Activated CD8-positive, alpha-beta memory T cell treated with anti-CD3 and anti-CD28 coated beads, Interleukin-2, amount 10 ng/mL, durations not matched to agents 7 days and 5 days (primary cell): ENCODE results near the gene TSTD1. TPM values are rescaled to one million over a fixed set of nuclear protein-coding genes. Genes with fewer than 3 reads are reported as not detected.

Source experiments
- total RNA-seq, 2 experiments: library from RNA; stranded (reverse); gene quantifications; one replicate each; pipeline ENCODE4 v1.2.3, GENCODE V29; 2021

Gene TSTD1
- total RNA-seq, 2 experiments from 2014 or later: 62.8 TPM

Other genes starting within 250 kb of the TSTD1 start
- 1 to 10 TPM; 1.3 to 8.0 TPM for gene LY9, start 242.8 kb downstream of the TSTD1 start, total RNA-seq
- 10 to 100 TPM; 25.6 to 34.5 TPM for gene CD244, start 176.1 kb downstream of the TSTD1 start, total RNA-seq
- not detected for gene ITLN1, start 153.8 kb downstream of the TSTD1 start, total RNA-seq
- not detected for gene ITLN2, start 84.2 kb downstream of the TSTD1 start, total RNA-seq
- gene F11R, start 17.8 kb downstream of the TSTD1 start, total RNA-seq: 10 to 100 TPM; 13.5 to 14.0 TPM
- gene USF1, start 7.0 kb upstream of the TSTD1 start, total RNA-seq: 10 to 100 TPM; 75.4 to 90.1 TPM
- 100 to 1,000 TPM; 260 to 273 TPM for gene ARHGAP30, start 30.9 kb upstream of the TSTD1 start, total RNA-seq
- under 1 TPM; 0.12 TPM for gene NECTIN4, start 50.6 kb upstream of the TSTD1 start, total RNA-seq
- under 1 TPM; 0.52 to 0.85 TPM for gene KLHDC9, start 59.4 kb upstream of the TSTD1 start, total RNA-seq
- gene PFDN2, start 79.1 kb upstream of the TSTD1 start, total RNA-seq: 10 to 100 TPM; 82.8 to 98.5 TPM
- gene NIT1, start 79.1 kb upstream of the TSTD1 start, total RNA-seq: 10 to 100 TPM; 36.4 to 40.9 TPM
- gene DEDD, start 93.7 kb upstream of the TSTD1 start, total RNA-seq: 10 to 100 TPM; 37.1 to 40.6 TPM
- 10 to 100 TPM; 90.7 to 98.4 TPM for gene UFC1, start 115.0 kb upstream of the TSTD1 start, total RNA-seq
- gene USP21, start 120.5 kb upstream of the TSTD1 start, total RNA-seq: 10 to 100 TPM; 36.0 to 40.8 TPM
- gene PPOX, start 127.5 kb upstream of the TSTD1 start, total RNA-seq: 10 to 100 TPM; 34.5 to 43.9 TPM
- gene B4GALT3, start 138.5 kb upstream of the TSTD1 start, total RNA-seq: 10 to 100 TPM; 47.0 to 53.5 TPM
- gene ADAMTS4, start 160.1 kb upstream of the TSTD1 start, total RNA-seq: under 1 TPM; 0.30 to 0.38 TPM
- gene NDUFS2, start 163.4 kb upstream of the TSTD1 start, total RNA-seq: 10 to 100 TPM; 69.4 to 83.9 TPM
- 1 to 10 TPM; 1.1 to 5.8 TPM for gene FCER1G, start 176.3 kb upstream of the TSTD1 start, total RNA-seq
- gene APOA2, start 184.7 kb upstream of the TSTD1 start, total RNA-seq: not detected
- gene TOMM40L, start 187.1 kb upstream of the TSTD1 start, total RNA-seq: 10 to 100 TPM; 19.4 to 27.6 TPM
- gene NR1I3, start 199.2 kb upstream of the TSTD1 start, total RNA-seq: not detected
- gene PCP4L1, start 219.8 kb upstream of the TSTD1 start, total RNA-seq: not detected